ENCODE measurements around the gene CYP26B1. TPM values are rescaled to one million over a fixed set of nuclear protein-coding genes. Genes with fewer than 3 reads are reported as not detected.
A peak's percentile ranks its signal among the peaks of the same experiment; 100 is the strongest.

Gene CYP26B1
- total and polyA plus RNA-seq, 2 of the 8 experiments (the other 6 are each of a cell fraction or from before 2014, with no cell fraction given): 0.06 to 0.69 TPM

- Histone ChIP-seq H2BK120ac (replicated peaks; ENCODE audit: low read depth, low read length) (no peak overlapping the region), H4K5ac (ENCODE audit: insufficient read length, low read depth, low read length) (no peak overlapping the region), H4K20me1 (replicated peaks in 1 of 2; ENCODE audit: control insufficient read depth in 1 of 2, insufficient read depth in 2 of 2, low read length in 2 of 2) (no peaks in the 10 kb centered on the region), H2BK5ac (ENCODE audit: low read depth, low read length) (no peak overlapping the region), H3K79me2 (ENCODE audit: control insufficient read depth in 1 of 2, insufficient read depth in 2 of 2, low read length in 2 of 2) (no peaks in the 10 kb centered on the region), H3K27ac (ENCODE audit: low read depth, low read length) (no peak overlapping the region), H3K23ac (ENCODE audit: insufficient read length) (no peak overlapping the region), H2AFZ (ENCODE audit: low read length) (no peak overlapping the region), H2AK5ac (ENCODE audit: low read depth, low read length) (no peak overlapping the region), H3K56ac (replicated peaks; ENCODE audit: insufficient read length, low read depth, low read length) (no peak overlapping the region), H2BK12ac (ENCODE audit: low read depth, low read length) (no peak overlapping the region), H3K9me3 (ENCODE audit: insufficient read depth in 2 of 2, low read depth in 1 of 2, low read length in 1 of 2) (no peaks in the 10 kb centered on the region), H3K4me3 (ENCODE audit: extremely low read depth in 1 of 4, insufficient read depth in 2 of 4, low read depth in 3 of 4, low read length in 4 of 4) (no peak overlapping the region), H3K36me3 (ENCODE audit: control insufficient read depth in 2 of 4, insufficient read depth in 4 of 4, low read length in 3 of 4) (no peaks in the 10 kb centered on the region), H2BK20ac (ENCODE audit: low read length) (no peak overlapping the region), H3K4me1 (replicated peaks in 1 of 4; ENCODE audit: control insufficient read depth in 3 of 4, insufficient read depth in 4 of 4, low read length in 3 of 4) (peaks cover 0 to 14% (median 9%) of the 10 kb centered on the region in 4 experiments; a peak in 5 of 7 replicates), H3K27me3 (replicated peaks in 1 of 4; ENCODE audit: control insufficient read depth in 3 of 4, extremely low read depth in 1 of 4, insufficient read depth in 3 of 4, low read length in 3 of 4) (peaks cover 0 to 8% (median 3%) of the 10 kb centered on the region in 4 experiments; a peak in 4 of 7 replicates), H3K4ac (replicated peaks; ENCODE audit: insufficient read length, low read depth, low read length) (no peak overlapping the region), H3K18ac (ENCODE audit: extremely low read depth, low read length) (no peak overlapping the region; the same call in 1 of the 2 replicates), H3K79me1 (ENCODE audit: low read depth, low read length) (no peaks in the 10 kb centered on the region), H3K23me2 (ENCODE audit: low read depth, low read length) (no peaks in the 10 kb centered on the region), H4K91ac (replicated peaks; ENCODE audit: insufficient read length, low read length) (no peak overlapping the region), H2BK15ac (ENCODE audit: low read length) (no peak overlapping the region), H3K14ac (ENCODE audit: insufficient read length) (no peak overlapping the region), H4K8ac (ENCODE audit: extremely low read depth, insufficient read depth, low read length) (0 out of 2 replicates have a peak overlapping the region, but pooled peaks have one; percentile 35), H3K9ac (replicated peaks in 1 of 4; ENCODE audit: extremely low read depth in 1 of 4, low read depth in 3 of 4, low read length in 3 of 4) (no peak overlapping the region), H3K4me2 (ENCODE audit: insufficient read depth in 1 of 2, low read depth in 2 of 2, low read length in 2 of 2) (no peak overlapping the region)
- TF ChIP-seq SIRT6 (IDR thresholded peaks at IDR 0.05; ENCODE audit: low read length): no peak
- no peak for TF ChIP-seq NRF1 (IDR thresholded peaks at IDR 0.05; ENCODE audit: low read depth, low read length)
- TF ChIP-seq POU5F1 (IDR thresholded peaks at IDR 0.05; ENCODE audit: low read depth, low read length): no peak
- TF ChIP-seq RAD21 (IDR thresholded peaks at IDR 0.05 in 1 of 2, conservative IDR thresholded peaks at IDR 0.05 in 1 of 2; ENCODE audit: low read depth in 2 of 2, low read length in 2 of 2): no peak
- no peak for TF ChIP-seq BRCA1 (IDR thresholded peaks at IDR 0.05; ENCODE audit: low read depth, low read length)
- TF ChIP-seq SP4 (IDR thresholded peaks at IDR 0.05; ENCODE audit: low read length): no peak
- TF ChIP-seq SIX5 (IDR thresholded peaks at IDR 0.05; ENCODE audit: low read depth, low read length): no peak
- TF ChIP-seq CBX8 (IDR thresholded peaks at IDR 0.05; ENCODE audit: borderline replicate concordance, low read depth, low read length): no peak
- TF ChIP-seq TAF7 (optimal IDR thresholded peaks at IDR 0.05; ENCODE audit: borderline replicate concordance, low read depth, low read length): no peak
- no peak for TF ChIP-seq MAFK (IDR thresholded peaks at IDR 0.05; ENCODE audit: low read depth, low read length)
- TF ChIP-seq CHD1 (IDR thresholded peaks at IDR 0.05; ENCODE audit: low read depth, low read length): no peak
- POLR2A ChIA-PET (ENCODE audit: partially characterized antibody): no interaction called here
- DNase-seq (ENCODE audit: low read depth in 1 of 2, low spot score in 2 of 2) (no peak), FAIRE-seq (no peak)
- 84% methylated on average over 8 of the region's 10 CpGs; no CpG with 5 or more reads in 1 of the 2 experiments for WGBS, 2 experiments (ENCODE audit: extremely low coverage in 1 of 2, insufficient coverage in 1 of 2, insufficient read length in 1 of 2, insufficient replicate concordance in 2 of 2, low coverage in 1 of 2, low lambda C conversion rate in 2 of 2, missing lambda C conversion rate in 1 of 2)
- CTCF ChIA-PET (ENCODE audit: partially characterized antibody): interaction anchor here (0.7 to 9.5 kb wide), 8 partner anchors 13 to 333 kb away, joined by 3 to 70 read pairs (median 4); partner anchors contain the start of gene CYP26B1
Measured at GRCh38 chr2:72134408-72134996, 13.2 kb downstream of the CYP26B1 start.

Data from H1 (cell line).